Epidermal melanocyte (primary cell): ENCODE results near the gene PRRC2A.
A peak's percentile ranks its signal among the peaks of the same experiment; 100 is the strongest.
"Not testable (repeated sequence)": the region's sequence is repeated elsewhere in the genome, so short reads cannot be mapped to it uniquely, and the experiment has no call there.

Source experiments
- DNase-seq: peaks from one replicate; pipeline ENCODE4 v3.0.0; 2011; ENCODE audit warnings: low spot score; ENCODE audit not compliant: insufficient read length

Gene PRRC2A

DNA sequence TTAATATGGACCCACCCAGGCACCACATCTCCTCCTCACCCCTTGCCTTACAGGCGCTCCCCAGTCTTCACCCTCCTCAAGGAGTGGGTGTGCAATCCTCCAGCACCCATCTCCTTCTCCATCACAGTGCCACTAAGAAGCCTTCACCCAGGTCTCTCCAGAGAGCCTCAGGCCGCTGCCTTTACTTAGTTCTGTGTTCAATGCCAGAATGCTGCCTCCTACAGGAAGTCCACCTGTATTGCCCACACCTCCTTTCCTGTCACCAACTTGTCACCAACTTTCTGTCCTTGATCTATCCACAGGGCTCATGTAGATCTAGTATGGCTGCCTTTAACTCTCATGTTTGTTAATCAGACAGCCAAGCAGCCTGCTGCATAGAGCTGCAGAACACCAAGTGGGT, 35.0 kb upstream of the PRRC2A start:
- DNase-seq: no peak

DNA sequence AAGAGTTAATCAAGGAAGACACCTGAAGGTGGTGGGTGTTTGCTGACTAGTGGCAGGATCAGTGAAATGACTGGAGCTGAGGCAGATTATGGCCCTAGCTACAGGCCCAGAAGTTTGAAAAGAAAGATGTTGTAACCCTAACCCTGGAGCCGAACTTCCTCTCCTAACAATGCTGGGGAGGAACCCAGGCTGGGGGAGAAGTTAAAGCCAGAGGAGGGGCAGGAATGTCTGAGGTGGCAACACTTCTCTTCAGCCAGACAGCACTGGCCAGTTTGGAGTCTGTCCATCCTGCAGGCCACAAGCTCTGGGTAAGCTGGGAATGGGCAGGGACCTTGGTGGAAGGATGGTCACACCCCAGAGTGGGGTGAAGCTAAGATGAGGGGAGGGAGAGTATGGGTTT, 34.5 kb upstream of the PRRC2A start, which contains the start of gene LST1:
LST1 (plus strand) TSS at position 270 of the 400 bp plus-strand sequence. CDS start 1,023 bp downstream, outside the sequence.
- DNase-seq: no peak

DNA sequence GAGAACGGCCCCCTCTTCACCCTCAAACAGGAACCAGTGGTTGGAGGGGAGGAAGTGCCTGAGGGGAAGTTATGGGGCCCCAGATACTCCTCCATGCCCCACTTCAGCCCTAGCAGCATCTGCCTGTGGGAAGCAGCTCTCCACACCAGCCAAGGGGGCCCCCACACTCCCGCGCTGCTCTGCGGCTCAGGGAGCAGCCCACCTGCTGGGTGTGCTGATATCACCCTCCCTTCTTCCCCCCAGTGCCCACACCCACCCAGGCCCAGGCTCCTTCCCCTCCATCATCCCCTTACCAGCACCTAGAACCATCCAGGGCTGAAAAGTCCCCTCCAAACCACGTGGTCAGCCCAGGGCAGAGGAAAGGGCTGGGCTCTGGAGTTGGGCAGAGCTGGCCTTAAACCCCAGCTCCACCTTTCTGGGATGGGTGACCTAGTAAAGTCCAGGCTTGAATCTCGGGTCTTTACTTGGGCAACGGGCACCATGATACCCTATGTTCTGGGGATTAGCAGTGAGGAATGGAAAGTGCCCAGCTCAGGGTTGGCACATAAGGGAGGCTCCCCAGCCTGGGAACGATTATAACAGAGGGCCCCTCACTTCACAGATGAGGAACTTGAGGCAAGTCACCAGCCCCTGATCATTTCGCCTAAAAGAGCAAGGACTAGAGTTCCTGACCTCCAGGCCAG, 33.8 kb upstream of the PRRC2A start:
- no peak for DNase-seq

DNA sequence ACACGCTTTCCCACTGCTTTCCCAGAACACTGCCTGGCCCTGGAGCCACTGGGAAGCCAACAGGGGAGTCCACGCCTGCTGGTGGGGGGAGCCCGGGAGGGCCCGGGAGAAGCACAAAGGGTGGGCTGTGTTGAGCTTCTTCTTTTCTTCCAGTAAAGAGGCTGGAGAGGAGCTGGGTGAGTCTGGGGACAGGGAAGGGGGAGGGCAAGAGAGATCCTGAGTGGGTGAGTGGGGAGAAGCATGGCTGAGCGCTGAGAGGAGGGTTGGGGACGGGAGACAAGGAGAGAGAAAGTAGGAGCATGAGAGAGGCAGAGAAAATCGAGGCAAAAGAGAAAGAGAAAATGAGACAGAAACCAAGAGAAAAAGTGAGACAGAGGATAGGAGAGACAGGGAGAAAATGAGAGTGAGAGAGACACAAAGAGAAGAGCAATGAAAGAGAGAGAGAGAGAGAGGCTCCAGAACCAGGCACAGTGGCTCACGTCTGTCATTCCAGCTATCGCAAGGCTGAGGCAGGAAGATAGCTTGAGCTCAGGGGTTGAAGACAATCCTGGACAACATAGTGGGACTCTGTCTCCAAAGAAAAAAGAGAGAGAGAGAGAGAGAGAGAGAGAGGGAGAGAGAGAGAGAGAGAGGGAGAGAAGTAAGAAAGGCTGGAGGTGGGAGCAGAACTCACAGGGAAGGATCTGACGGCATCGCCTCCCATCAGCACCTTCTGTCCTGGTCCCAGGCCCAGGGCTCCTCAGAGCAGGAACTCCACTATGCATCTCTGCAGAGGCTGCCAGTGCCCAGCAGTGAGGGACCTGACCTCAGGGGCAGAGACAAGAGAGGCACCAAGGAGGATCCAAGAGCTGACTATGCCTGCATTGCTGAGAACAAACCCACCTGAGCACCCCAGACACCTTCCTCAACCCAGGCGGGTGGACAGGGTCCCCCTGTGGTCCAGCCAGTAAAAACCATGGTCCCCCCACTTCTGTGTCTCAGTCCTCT, 32.4 kb upstream of the PRRC2A start:
- DNase-seq: no peak

DNA sequence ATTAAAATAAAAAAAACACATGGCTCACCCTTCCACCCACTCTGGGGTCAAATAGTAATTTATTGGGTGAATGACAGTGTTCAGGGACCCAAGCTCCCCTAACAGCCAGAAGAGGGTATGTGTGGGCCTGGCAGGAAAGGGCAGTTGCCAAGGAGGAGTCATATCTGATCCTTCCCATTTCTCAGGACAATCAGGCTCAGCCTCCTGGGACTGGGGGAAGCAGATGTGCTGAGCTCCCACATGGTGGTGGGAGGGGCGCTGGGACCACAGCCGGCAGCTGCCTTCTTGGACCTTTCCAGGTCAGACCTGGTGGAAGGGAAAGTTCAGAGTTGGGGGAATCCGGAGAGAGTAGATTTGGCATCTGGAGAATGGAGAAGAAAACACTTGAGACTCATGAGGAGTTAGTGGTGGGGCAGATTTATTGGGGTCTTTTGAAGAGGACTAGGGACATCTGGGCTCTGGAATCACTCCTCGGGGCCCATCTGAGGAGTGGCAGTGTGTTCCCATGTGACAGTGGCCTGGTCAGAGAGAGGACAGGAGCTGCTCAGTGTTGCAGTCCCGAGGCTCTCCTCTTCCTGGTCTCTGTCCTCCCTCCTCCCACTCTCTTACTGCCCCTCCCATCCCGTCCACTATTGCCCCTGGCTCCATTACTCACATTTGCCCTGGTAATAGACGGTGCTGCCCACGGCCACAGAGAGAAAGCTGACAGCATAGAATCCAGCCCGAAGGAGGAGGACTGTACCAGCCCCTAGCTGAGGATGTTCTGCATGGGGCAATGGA, 31.5 kb upstream of the PRRC2A start:
- no peak for DNase-seq

DNA sequence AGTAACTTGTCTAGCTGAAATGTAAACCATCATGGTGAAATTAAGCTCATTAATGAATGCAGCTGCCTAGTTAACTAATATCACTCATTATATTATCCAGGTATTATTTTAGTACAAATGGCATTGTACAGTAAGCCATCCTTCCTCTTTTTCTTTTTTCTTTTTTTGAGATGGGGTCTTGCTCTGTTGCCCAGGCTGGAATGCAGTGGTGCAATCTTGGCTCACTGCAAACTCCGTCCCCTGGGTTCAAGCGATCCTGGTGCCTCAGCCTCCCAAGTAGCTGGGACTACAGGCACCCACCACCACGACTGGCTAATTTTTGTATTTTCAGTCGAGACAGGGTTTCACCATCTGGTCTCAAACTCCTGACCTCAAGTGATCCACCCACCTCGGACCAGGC, 29.8 kb upstream of the PRRC2A start:
- not testable (repeated sequence) for DNase-seq

DNA sequence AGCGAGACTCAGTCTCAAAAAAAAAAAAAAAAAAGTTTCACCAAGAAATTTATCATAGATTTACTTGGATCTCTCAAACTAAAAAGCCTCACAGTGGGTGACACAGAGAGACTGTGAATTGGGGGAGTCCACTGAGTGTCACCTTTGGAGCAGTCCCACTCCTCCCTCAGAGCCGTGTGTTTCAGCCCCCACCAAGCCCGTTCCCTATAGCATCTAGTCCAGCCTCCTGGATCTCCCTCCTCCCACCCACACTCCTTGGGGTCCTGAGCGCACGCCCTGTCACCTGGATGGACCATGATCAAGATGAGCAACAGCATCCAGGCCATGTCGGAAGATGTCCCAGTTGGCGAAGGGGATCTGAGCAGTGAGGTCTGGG, 28.1 kb upstream of the PRRC2A start:
- DNase-seq: no peak

DNA sequence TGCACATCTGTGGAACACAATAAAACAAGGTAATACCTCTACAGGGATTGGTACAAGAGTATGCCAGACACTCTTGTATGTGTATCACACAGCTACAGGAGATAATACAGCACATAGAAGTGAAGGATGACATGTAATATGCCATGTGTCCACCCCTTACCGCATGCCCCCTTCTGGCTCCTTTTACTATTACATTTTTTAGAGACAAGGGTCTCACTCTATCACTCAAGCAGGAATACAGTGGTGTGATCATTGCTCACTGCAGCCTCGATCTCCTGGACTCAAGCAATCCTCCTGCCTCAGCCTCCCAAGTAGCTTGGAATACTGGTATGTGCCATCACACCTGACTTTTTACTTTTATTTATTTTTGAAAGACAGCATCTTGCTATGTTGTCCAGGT, 23.5 kb upstream of the PRRC2A start:
- no peak for DNase-seq

DNA sequence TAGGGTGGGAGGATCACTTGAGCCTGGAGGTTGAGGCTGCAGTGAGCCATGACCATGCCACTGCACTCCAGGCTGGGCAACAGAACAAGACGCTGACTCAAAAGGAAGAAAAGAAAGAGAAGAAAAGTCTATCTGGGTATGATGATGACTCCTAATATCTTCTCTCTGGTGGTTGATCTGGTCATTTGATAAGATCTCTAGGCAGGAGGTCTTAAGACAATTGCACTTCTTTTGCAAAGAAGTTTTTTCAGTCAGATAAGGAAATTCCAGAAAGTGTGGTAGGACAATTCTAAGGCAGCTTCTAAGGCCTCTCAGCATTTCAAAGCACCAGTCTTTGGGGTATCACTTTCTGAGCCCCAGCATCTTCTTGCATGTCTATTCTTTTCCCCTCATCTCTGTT, 13.2 kb upstream of the PRRC2A start:
- no peak for DNase-seq

DNA sequence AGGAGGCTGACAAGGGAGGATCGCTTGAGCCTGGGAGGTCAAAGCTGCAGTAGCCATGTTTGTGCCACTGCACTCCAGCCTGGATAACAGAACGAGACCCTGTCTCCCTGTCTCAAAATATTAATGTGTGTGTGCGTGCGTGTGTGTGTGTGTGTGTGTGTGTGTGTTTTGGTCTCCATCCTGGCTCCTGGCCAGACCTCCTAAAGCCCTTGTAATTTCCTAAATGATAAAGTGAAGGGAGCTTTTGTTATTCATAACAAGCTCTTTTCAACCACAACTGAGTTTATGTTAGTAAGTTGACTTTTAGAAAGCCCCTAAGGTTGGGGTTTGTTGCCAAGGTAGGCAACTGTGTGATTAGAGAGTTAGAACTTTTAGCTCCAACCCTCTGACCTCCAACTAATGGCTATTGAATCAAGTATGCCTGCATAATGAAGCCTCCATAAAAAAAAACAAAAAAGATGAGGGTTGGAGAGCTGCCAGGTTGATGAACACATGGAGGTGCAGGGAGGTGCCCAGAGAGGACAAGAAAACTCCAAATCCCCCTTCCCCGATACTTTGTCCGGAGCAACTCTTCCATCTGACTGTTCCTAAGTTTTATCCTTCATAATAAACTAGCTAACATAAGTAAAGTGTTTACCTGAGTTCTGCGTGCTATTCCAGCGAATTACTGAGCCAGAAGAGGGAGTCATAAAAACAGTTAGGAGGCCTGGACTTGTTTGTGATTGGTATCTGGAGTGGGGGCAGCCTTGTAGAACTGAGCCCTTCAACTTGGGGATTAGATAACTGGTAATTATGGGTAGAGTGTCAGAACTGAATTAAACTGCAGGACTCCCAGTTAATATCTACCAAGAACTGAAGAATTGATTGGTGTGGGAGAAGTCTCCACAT, 10.8 kb upstream of the PRRC2A start:
- no peak for DNase-seq

DNA sequence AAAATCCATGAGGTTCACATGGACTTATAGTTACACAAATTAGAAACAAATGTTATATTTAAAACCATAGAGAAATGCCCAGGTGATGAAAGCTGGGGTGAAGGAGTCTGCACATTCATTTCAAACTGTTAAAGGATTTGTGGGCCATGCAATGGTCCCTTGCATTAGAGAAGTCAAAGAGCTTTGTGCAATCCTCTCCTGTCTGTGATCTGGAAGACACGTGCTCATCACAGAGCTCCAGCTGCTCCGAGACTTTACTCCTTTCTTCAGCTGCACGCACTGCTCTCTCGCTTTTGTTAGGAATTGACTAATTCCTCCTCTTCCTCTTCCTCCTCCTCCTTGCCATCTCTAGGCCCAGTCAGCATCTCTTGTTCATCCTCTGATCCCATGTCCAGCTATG, 9.5 kb upstream of the PRRC2A start:
- DNase-seq: no peak

DNA sequence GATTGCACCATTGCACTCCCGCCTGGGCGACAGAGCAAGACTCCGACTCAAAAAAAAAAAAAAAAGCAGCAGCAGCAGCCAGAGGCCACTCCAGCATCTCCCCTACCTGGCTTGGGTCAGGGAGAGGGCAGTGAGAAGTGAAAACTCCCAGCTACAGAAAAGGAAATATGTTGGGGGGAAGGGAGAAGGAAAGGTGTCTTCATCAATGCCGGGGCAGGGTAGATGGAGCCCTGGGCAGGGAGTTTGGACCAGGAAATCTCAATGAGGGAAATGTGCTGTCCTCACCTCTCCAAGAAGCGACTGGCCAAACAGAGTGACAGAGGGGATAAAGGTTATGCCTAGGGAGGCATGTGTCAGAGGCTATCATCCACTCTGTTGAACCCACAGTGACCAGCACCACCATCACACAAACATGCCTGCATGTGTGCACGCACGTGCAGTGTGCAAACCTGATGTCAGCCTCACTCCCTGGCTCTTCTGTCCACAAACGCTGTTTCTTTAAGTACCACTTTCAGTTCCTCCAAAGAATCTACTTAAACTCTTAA, 6.4 kb upstream of the PRRC2A start:
- no peak for DNase-seq

DNA sequence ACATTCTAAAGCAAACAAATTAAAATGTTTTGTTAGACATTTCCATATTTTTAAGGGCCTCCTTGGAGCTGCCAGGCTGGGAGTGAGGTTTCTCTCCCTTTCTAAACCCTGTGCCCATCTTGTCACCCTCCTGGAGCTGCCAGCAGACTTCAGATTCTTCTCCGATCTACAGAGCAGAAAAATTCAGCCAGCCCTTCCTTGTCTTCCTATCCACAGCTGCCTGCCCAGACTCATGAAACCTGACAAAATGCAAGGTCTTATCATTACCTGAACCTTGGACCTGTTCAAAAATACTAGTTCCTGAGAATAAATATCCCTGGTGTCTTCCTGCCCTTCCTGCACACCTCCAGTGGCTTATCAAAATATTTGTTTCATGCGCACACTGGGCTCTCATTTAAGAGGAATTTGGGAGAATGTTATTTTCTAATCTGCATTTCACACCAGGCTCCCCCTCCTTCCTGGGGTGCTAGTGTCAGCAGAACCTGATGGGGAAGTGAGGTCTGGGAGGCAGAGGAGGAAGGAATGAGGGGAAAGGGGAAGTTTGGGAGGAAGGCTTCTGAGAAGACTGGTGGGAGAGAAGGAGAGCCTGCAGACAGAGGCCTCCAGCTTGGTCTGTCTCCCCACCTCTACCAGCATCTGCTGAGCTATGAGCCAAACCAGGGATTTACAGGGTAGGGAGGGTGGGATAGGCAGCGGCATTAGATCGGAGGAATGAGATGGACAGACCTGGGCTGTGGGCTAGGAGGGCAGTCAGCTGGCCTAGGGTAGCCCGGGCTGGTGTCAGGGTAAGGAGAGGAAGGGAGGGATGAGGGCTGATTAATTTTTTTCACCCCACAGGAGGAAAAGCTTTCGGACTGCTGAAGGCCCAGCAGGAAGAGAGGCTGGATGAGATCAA, 5.6 kb upstream of the PRRC2A start, which contains the start of gene AIF1:
AIF1 (plus strand) TSS at position 551 of the 895 bp plus-strand sequence; CDS start at position 647, 96 bp downstream.
- no peak for DNase-seq

DNA sequence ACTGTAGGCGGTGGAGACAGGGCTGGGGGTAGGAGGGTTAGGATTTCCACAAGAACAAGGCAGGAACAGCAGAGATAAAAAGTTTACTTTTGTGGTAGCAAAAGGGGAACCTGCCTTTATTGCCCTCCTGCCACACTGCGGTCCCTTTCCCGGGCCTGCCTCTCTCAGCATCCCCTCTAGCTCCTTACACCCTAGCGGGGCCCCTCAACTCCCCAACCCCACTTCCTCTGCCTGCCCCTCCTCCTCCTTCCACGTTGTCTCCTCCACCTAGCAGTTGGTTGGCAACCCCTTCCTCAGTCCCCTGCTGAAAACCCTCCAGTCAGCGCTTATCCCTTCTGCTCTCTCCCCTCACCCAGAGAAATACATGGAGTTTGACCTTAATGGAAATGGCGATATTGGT, 4.8 kb upstream of the PRRC2A start:
- no peak for DNase-seq

DNA sequence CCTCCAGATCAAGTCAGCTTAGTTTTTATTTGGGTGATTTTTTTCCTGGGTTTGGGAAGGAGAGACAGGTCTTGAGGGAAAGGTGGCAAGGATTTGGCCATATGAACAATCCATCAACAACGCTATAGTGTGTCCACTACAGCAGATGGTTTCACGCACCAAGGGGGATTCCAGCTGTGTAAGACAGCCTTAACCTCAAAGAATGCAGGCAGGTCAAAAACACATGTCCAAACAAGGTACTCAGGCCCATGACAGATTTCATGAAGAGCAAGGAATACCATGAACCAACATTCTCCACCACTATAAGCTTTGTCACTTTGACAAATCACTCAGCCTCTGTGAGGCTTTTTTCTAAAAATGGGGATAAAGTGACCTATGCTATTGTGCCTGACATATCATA, 3.5 kb upstream of the PRRC2A start:
- DNase-seq: no peak

DNA sequence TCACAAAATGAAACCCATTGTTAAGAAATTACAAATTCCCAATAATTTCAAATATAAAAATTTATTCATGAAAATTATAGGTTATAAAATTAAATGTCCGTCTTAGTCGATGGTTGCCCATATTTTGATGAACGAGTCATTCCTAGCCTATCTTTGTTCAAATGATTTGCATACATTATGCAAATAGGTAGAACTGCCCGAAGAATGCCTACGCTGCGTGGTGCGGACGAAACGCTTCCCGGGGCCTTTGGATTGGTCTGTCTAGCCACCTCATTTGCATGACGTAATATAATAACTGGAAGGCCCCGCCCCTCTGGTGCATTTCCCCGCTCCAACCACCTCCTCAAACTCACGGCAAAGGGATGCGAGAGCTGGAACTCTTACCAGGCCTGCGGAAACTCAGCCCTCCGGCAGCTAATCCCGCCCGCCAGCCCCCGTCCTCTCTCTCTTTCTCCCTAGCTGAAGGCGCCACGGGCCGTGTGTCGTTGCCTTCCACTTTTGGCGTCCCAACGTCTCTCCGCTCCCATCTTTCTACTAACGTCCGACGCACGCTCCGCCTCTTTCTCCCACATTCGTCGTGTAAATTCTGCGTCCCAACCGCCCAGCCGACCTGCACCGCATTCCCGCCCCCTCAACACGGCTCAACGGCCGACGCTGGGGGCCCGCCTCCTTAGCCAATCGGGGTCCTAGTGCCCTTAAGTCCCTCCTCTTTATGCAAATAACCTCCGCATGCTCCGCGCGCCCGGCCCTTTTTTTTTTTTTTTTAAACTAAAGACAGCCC, 520 bp upstream of the PRRC2A start:
- peak; percentile 96 for DNase-seq

DNA sequence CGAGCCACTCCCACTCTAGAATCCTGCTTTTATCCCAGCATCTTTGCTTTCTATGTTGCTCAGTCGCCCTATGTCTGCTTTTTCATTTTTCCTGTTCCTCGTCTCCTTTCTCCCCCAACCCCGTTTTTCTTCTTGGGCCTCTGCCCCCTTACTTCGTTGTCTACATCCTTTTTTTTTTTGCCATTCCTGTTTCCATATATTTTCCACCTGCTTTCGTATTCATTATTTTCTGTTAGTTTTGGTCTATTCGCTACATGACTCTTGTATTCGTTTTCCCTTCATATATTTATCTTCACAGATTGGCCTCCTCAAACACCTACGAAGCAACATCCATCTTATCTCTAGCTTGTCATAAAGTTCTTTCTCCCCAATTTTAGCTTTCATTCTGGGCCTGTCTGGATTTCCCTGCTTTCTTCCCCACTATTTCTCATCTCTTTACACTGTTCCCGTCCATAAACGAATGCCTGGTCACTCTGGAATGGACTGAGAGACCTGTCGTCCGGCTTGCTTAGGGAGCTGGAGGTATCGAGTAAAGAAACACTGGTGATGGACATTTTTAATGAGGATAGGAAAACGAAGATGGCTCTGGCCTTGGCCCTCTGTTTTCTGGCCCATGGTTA, 915 bp downstream of the PRRC2A start:
- no peak for DNase-seq

DNA sequence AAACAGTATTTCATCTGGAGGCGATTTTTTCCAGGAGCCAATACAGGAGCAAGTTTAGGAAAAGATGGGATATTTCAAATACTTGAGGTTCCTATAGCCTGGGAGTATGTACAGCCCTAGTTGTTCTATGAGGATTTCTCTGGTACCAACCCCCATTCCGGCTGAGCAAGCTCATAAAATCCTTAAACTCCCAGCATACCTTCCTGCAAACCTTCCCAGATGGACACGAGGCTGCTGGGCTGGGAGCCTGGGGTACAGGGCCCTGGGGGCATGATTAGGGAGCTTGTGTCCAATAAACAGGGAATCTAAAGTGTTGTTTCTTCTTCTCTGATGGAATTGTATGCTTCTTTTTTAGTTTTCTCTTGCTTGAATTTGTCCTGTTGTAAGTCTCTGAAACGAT, 1.5 kb downstream of the PRRC2A start:
- DNase-seq: no peak
